Immature natural killer cell (primary cell): ENCODE data around the gene CACNA1C. TPM values are rescaled to one million over a fixed set of nuclear protein-coding genes. Genes with fewer than 3 reads are reported as not detected.
A peak's percentile ranks its signal among the peaks of the same experiment; 100 is the strongest.

Source experiments
- DNase-seq, 3 donors: peaks; one replicate each; pipeline ENCODE4 v3.0.0; 2022; ENCODE audit warnings: mixed read lengths in 1 of 3
- H3K27ac Mint-ChIP-seq, 6 donors: one replicate each; pipeline ENCODE4 v1.8.0; 2020; ENCODE audit warnings: mixed read lengths in 6 of 6, mild to moderate bottlenecking in 5 of 6, inconsistent platforms in 4 of 6, moderate library complexity in 3 of 6
- H3K27me3 Mint-ChIP-seq, 3 donors: one replicate each; pipeline ENCODE4 v1.8.0; 2020 to 2021; ENCODE audit warnings: low read depth in 3 of 3, mild to moderate bottlenecking in 3 of 3, mixed read lengths in 3 of 3, moderate library complexity in 3 of 3, inconsistent platforms in 1 of 3
- H3K36me3 Mint-ChIP-seq, 3 donors: one replicate each; pipeline ENCODE4 v1.8.0; 2020; ENCODE audit warnings: mixed read lengths in 3 of 3, inconsistent platforms in 2 of 3, mild to moderate bottlenecking in 2 of 3
- H3K4me1 Mint-ChIP-seq, 2 donors: one replicate each; pipeline ENCODE4 v1.8.0; 2020; ENCODE audit warnings: inconsistent platforms in 2 of 2, mild to moderate bottlenecking in 2 of 2, mixed read lengths in 2 of 2, moderate library complexity in 1 of 2
- H3K4me3 Mint-ChIP-seq, 5 donors: one replicate each; pipeline ENCODE4 v1.8.0; 2020; ENCODE audit warnings: mild to moderate bottlenecking in 5 of 5, mixed read lengths in 5 of 5, inconsistent platforms in 3 of 5, moderate library complexity in 3 of 5
- H3K9me3 Mint-ChIP-seq, 6 donors: one replicate each; pipeline ENCODE4 v1.8.0; 2020; ENCODE audit warnings: mild to moderate bottlenecking in 6 of 6, mixed read lengths in 6 of 6, inconsistent platforms in 4 of 6, moderate library complexity in 3 of 6
- polyA plus RNA-seq, 3 donors: library from polyadenylated mRNA; unstranded; fragments of 300-500 nt; fragmentation: Illumina TruSeq; gene quantifications; one replicate each; pipeline ENCODE4 v1.2.3, GENCODE V29; 2021

The CACNA1C gene
- polyA plus RNA-seq, 3 donors from 2014 or later: 0.05 to 0.36 (median 0.12) TPM

- DNase-seq: no peak
- H3K4me1 Mint-ChIP-seq: no peaks in the 10 kb centered on the region
- H3K27ac Mint-ChIP-seq: no peak overlapping the region
- H3K9me3 Mint-ChIP-seq: no peaks in the 10 kb centered on the region
- peaks cover 5 to 17% (median 6%) of the 10 kb centered on the region in 3 donors for H3K27me3 Mint-ChIP-seq
- H3K36me3 Mint-ChIP-seq: no peaks in the 10 kb centered on the region
- H3K4me3 Mint-ChIP-seq: no peak overlapping the region
These were observed 163.1 kb downstream of the CACNA1C start for GRCh38 chr12:2215709-2216560.

GRCh38 chr12:2218706-2219105, 165.9 kb downstream of the CACNA1C start:
- no peak for DNase-seq
- no peaks in the 10 kb centered on the region for H3K9me3 Mint-ChIP-seq
- no peaks in the 10 kb centered on the region for H3K36me3 Mint-ChIP-seq
- no peaks in the 10 kb centered on the region for H3K4me1 Mint-ChIP-seq
- H3K27me3 Mint-ChIP-seq: peaks cover 4 to 17% (median 6%) of the 10 kb centered on the region in 3 donors
- H3K27ac Mint-ChIP-seq: no peak overlapping the region
- no peak overlapping the region for H3K4me3 Mint-ChIP-seq

GRCh38 chr12:2221030-2221621, 168.3 kb downstream of the CACNA1C start:
- no peak overlapping the region for H3K4me3 Mint-ChIP-seq
- H3K27me3 Mint-ChIP-seq: peaks cover 0 to 10% (median 9%) of the 10 kb centered on the region in 3 donors
- no peaks in the 10 kb centered on the region for H3K9me3 Mint-ChIP-seq
- no peaks in the 10 kb centered on the region for H3K36me3 Mint-ChIP-seq
- no peak for DNase-seq
- H3K27ac Mint-ChIP-seq: no peak overlapping the region
- no peaks in the 10 kb centered on the region for H3K4me1 Mint-ChIP-seq

- Mint-ChIP-seq H3K9me3 (peaks cover 0 to 2% (median 0%) of the 10 kb centered on the region in 6 donors), H3K4me3 (no peak overlapping the region), H3K27me3 (peaks cover 0 to 13% (median 7%) of the 10 kb centered on the region in 3 donors), H3K27ac (no peak overlapping the region), H3K36me3 (no peaks in the 10 kb centered on the region), H3K4me1 (no peaks in the 10 kb centered on the region)
- no peak for DNase-seq
These were observed 169.9 kb downstream of the CACNA1C start for GRCh38 chr12:2222691-2223090.

GRCh38 chr12:2224961-2225360, 172.2 kb downstream of the CACNA1C start:
- Mint-ChIP-seq H3K9me3 (peaks cover 0 to 2% (median 0%) of the 10 kb centered on the region in 6 donors), H3K36me3 (no peaks in the 10 kb centered on the region), H3K27ac (no peak overlapping the region), H3K4me3 (no peak overlapping the region), H3K27me3 (peaks cover 0 to 18% (median 18%) of the 10 kb centered on the region in 3 donors), H3K4me1 (no peaks in the 10 kb centered on the region)
- no peak for DNase-seq

GRCh38 chr12:2225696-2226095, 172.9 kb downstream of the CACNA1C start:
- Mint-ChIP-seq H3K36me3 (no peaks in the 10 kb centered on the region), H3K4me1 (no peaks in the 10 kb centered on the region), H3K9me3 (peaks cover 0 to 2% (median 0%) of the 10 kb centered on the region in 6 donors), H3K27me3 (peaks cover 0 to 16% (median 15%) of the 10 kb centered on the region in 3 donors), H3K27ac (no peak overlapping the region), H3K4me3 (no peak overlapping the region)
- DNase-seq: no peak

- DNase-seq: no peak
- H3K36me3 Mint-ChIP-seq: no peaks in the 10 kb centered on the region
- peaks cover 0 to 2% (median 0%) of the 10 kb centered on the region in 6 donors for H3K9me3 Mint-ChIP-seq
- H3K4me3 Mint-ChIP-seq: no peak overlapping the region
- peaks cover 0 to 15% (median 13%) of the 10 kb centered on the region in 3 donors for H3K27me3 Mint-ChIP-seq
- no peaks in the 10 kb centered on the region for H3K4me1 Mint-ChIP-seq
- no peak overlapping the region for H3K27ac Mint-ChIP-seq
These were observed 173.9 kb downstream of the CACNA1C start for GRCh38 chr12:2226641-2227040.

GRCh38 chr12:2227360-2227759, 174.6 kb downstream of the CACNA1C start:
- peaks cover 0 to 2% (median 0%) of the 10 kb centered on the region in 6 donors for H3K9me3 Mint-ChIP-seq
- H3K27me3 Mint-ChIP-seq: peaks cover 1 to 13% (median 13%) of the 10 kb centered on the region in 3 donors
- no peaks in the 10 kb centered on the region for H3K36me3 Mint-ChIP-seq

GRCh38 chr12:2228535-2228934, 175.7 kb downstream of the CACNA1C start:
- H3K4me3 Mint-ChIP-seq: no peak overlapping the region
- H3K27me3 Mint-ChIP-seq: peaks cover 1 to 15% (median 12%) of the 10 kb centered on the region in 3 donors
- H3K4me1 Mint-ChIP-seq: no peaks in the 10 kb centered on the region
- H3K9me3 Mint-ChIP-seq: peaks cover 0 to 2% (median 0%) of the 10 kb centered on the region in 6 donors
- no peak overlapping the region for H3K27ac Mint-ChIP-seq
- DNase-seq: no peak
- no peaks in the 10 kb centered on the region for H3K36me3 Mint-ChIP-seq

More at GRCh38 chr12:2227360-2227759, 174.6 kb downstream of the CACNA1C start:
- H3K4me3 Mint-ChIP-seq: no peak overlapping the region
- DNase-seq: no peak
- no peaks in the 10 kb centered on the region for H3K4me1 Mint-ChIP-seq
- no peak overlapping the region for H3K27ac Mint-ChIP-seq

- Mint-ChIP-seq H3K4me3 (peak overlapping the region in 1 of 5 donors; percentile 46), H3K9me3 (peaks cover 0 to 2% (median 0%) of the 10 kb centered on the region in 6 donors), H3K4me1 (no peaks in the 10 kb centered on the region), H3K36me3 (no peaks in the 10 kb centered on the region), H3K27me3 (peaks cover 1 to 17% (median 12%) of the 10 kb centered on the region in 3 donors), H3K27ac (no peak overlapping the region)
- no peak for DNase-seq
These were observed 177.1 kb downstream of the CACNA1C start for GRCh38 chr12:2229661-2230539.

- H3K27me3 Mint-ChIP-seq: peaks cover 1 to 17% (median 9%) of the 10 kb centered on the region in 3 donors
These were observed 178.3 kb downstream of the CACNA1C start for GRCh38 chr12:2231011-2231595.

GRCh38 chr12:2231956-2232355, 179.2 kb downstream of the CACNA1C start:
- no peak for DNase-seq
- peaks cover 1 to 19% (median 8%) of the 10 kb centered on the region in 3 donors for H3K27me3 Mint-ChIP-seq
- no peaks in the 10 kb centered on the region for H3K36me3 Mint-ChIP-seq
- no peak overlapping the region for H3K27ac Mint-ChIP-seq
- H3K4me1 Mint-ChIP-seq: no peaks in the 10 kb centered on the region
- peaks cover 0 to 2% (median 0%) of the 10 kb centered on the region in 6 donors for H3K9me3 Mint-ChIP-seq
- no peak overlapping the region for H3K4me3 Mint-ChIP-seq

More at GRCh38 chr12:2231011-2231595, 178.3 kb downstream of the CACNA1C start:
- Mint-ChIP-seq H3K4me1 (no peaks in the 10 kb centered on the region), H3K4me3 (no peak overlapping the region), H3K36me3 (no peaks in the 10 kb centered on the region), H3K27ac (no peak overlapping the region), H3K9me3 (peaks cover 0 to 2% (median 0%) of the 10 kb centered on the region in 6 donors)
- no peak for DNase-seq

GRCh38 chr12:2233034-2233433, 180.2 kb downstream of the CACNA1C start:
- Mint-ChIP-seq H3K27me3 (peaks cover 1 to 14% (median 5%) of the 10 kb centered on the region in 3 donors), H3K4me3 (no peak overlapping the region), H3K9me3 (no peaks in the 10 kb centered on the region), H3K27ac (no peak overlapping the region), H3K4me1 (no peaks in the 10 kb centered on the region), H3K36me3 (no peaks in the 10 kb centered on the region)
- no peak for DNase-seq
